HepG2 (cell line): ENCODE results near the gene MALT1. TPM values are rescaled to one million over a fixed set of nuclear protein-coding genes. Genes with fewer than 3 reads are reported as not detected.
A peak's percentile ranks its signal among the peaks of the same experiment; 100 is the strongest.

Experiments used
- DMAP1 ChIP-seq: IDR thresholded peaks from 2 replicates; pipeline ENCODE4 v1.6.1; 2016
- EEA1 ChIP-seq: sonication (generic); formaldehyde crosslinking; IDR thresholded peaks from 2 replicates; pipeline ENCODE4 v1.5.1; 2020; ENCODE audit warnings: mild to moderate bottlenecking, missing genetic modification reagents, borderline replicate concordance
- ELF3 ChIP-seq: IDR thresholded peaks from 2 replicates; pipeline ENCODE4 v1.6.1; 2016; ENCODE audit warnings: missing genetic modification reagents, missing compliant biosample characterization
- GABPB1 ChIP-seq: IDR thresholded peaks from 2 replicates; pipeline ENCODE4 v1.6.1; 2016; ENCODE audit warnings: mild to moderate bottlenecking, missing genetic modification reagents, moderate library complexity, missing compliant biosample characterization
- LRRFIP1 ChIP-seq: sonication (generic); formaldehyde crosslinking; conservative IDR thresholded peaks from 2 replicates; pipeline ENCODE4 v1.4.0; 2020; ENCODE audit warnings: missing genetic modification reagents
- MAFG ChIP-seq: sonication (generic); formaldehyde crosslinking; IDR thresholded peaks from 2 replicates; pipeline ENCODE4 v1.5.1; 2020; ENCODE audit warnings: mild to moderate bottlenecking, missing genetic modification reagents
- MTERF4 ChIP-seq: sonication (generic); formaldehyde crosslinking; IDR thresholded peaks from 2 replicates; pipeline ENCODE4 v1.8.0; 2023; ENCODE audit warnings: mild to moderate bottlenecking, missing genetic modification reagents
- NBN ChIP-seq: fragments of 450-650 bp; conservative IDR thresholded peaks from 2 replicates; pipeline ENCODE4 v1.6.1; 2017
- NR3C1 ChIP-seq: sonication (generic); formaldehyde crosslinking; IDR thresholded peaks from 2 replicates; pipeline ENCODE4 v1.4.0; 2020; ENCODE audit warnings: missing genetic modification reagents
- ONECUT2 ChIP-seq: sonication (generic); formaldehyde crosslinking; IDR thresholded peaks from 2 replicates; pipeline ENCODE4 v1.4.0; 2020; ENCODE audit warnings: missing genetic modification reagents
- PBX2 ChIP-seq: IDR thresholded peaks from 2 replicates; pipeline ENCODE4 v1.6.1; 2016; ENCODE audit warnings: control low read depth
- SALL2 ChIP-seq: sonication (generic); formaldehyde crosslinking; IDR thresholded peaks from 2 replicates; pipeline ENCODE4 v1.8.1; 2023; ENCODE audit warnings: mild to moderate bottlenecking, missing genetic modification reagents, inconsistent platforms
- SP140L ChIP-seq: sonication (generic); formaldehyde crosslinking; IDR thresholded peaks from 2 replicates; pipeline ENCODE4 v1.4.0; 2020; ENCODE audit warnings: missing genetic modification reagents, borderline replicate concordance
- SRY ChIP-seq: sonication (generic); formaldehyde crosslinking; IDR thresholded peaks from 2 replicates; pipeline ENCODE4 v1.8.0; 2022; ENCODE audit warnings: mild to moderate bottlenecking, missing genetic modification reagents
- ZBTB46 ChIP-seq: sonication (generic); formaldehyde crosslinking; IDR thresholded peaks from 2 replicates; pipeline ENCODE4 v1.4.0; 2020; ENCODE audit warnings: mild to moderate bottlenecking, missing genetic modification reagents, borderline replicate concordance
- ZEB1 ChIP-seq: IDR thresholded peaks from 2 replicates; pipeline ENCODE4 v1.6.1; 2012; ENCODE audit warnings: mild to moderate bottlenecking, low read depth, inconsistent platforms; ENCODE audit not compliant: insufficient replicate concordance
- ZNF160 ChIP-seq: sonication (generic); formaldehyde crosslinking; IDR thresholded peaks from 2 replicates; pipeline ENCODE4 v1.8.0; 2022; ENCODE audit warnings: mild to moderate bottlenecking, inconsistent platforms, missing genetic modification reagents
- ZNF263 ChIP-seq: sonication (generic); formaldehyde crosslinking; IDR thresholded peaks from 2 replicates; pipeline ENCODE4 v1.4.0; 2020; ENCODE audit warnings: missing genetic modification reagents
- ZNF530 ChIP-seq: sonication (generic); formaldehyde crosslinking; IDR thresholded peaks from 2 replicates; pipeline ENCODE4 v1.5.0; 2020; ENCODE audit warnings: low read depth, mild to moderate bottlenecking, missing genetic modification reagents
- ZNF768 ChIP-seq: sonication (generic); formaldehyde crosslinking; IDR thresholded peaks from 2 replicates; pipeline ENCODE4 v1.4.0; 2020; ENCODE audit warnings: missing genetic modification reagents
- ZNF776 ChIP-seq: sonication (generic); formaldehyde crosslinking; IDR thresholded peaks from 2 replicates; pipeline ENCODE4 v1.4.0; 2020; ENCODE audit warnings: mild to moderate bottlenecking, missing genetic modification reagents
- ZNF800 ChIP-seq: sonication (generic); formaldehyde crosslinking; IDR thresholded peaks from 2 replicates; pipeline ENCODE4 v1.4.0; 2020; ENCODE audit warnings: missing genetic modification reagents
- ZNF879 ChIP-seq: sonication (generic); formaldehyde crosslinking; IDR thresholded peaks from 2 replicates; pipeline ENCODE4 v1.8.1; 2023; ENCODE audit warnings: missing genetic modification reagents
- polyA plus RNA-seq, 8 experiments: library from polyadenylated mRNA; depleted of rRNA in 3 of 8; stranded (reverse) in 7 of 8; unstranded in 1 of 8; fragments of >200 nt; fragmentation: Illumina TruSeq in 4 of 8; extraction: Trizol in 4 of 8; gene quantifications; 2 replicates each; pipeline versions ENCODE4 v1.2.1 to v1.2.3, GENCODE V29; 2011 to 2016; ENCODE audit warnings: low read depth in 4 of 8, missing spikeins in 1 of 8, mixed read lengths in 1 of 8; ENCODE audit not compliant: insufficient read depth in 1 of 8
- total RNA-seq, 5 experiments: library from RNA; depleted of rRNA; stranded (reverse); fragments of >200 nt; fragmentation: Illumina TruSeq; extraction: Trizol; gene quantifications; 2 replicates each; pipeline ENCODE4 v1.2.3, GENCODE V29; 2016; ENCODE audit warnings: low read depth in 1 of 5

Gene MALT1
- total and polyA plus RNA-seq, 2 of the 13 experiments (the other 11 are each of a cell fraction or from before 2014, with no cell fraction given): 43.9 to 89.0 TPM

- TF ChIP-seq ZNF530 (CRISPR knock-in tag) (no peak), MAFG (no peak), PBX2 (CRISPR knock-in tag) (no peak), ZNF800 (CRISPR knock-in tag) (no peak), ZBTB46 (CRISPR knock-in tag) (no peak), ZNF768 (CRISPR knock-in tag) (peak; percentile 22; the same call in 1 of the 2 replicates), NR3C1 (CRISPR knock-in tag) (no peak), MTERF4 (CRISPR knock-in tag) (no peak), ZNF776 (CRISPR knock-in tag) (no peak), ZEB1 (no peak), NBN (no peak), LRRFIP1 (CRISPR knock-in tag) (no peak), SALL2 (no peak; the same call in 1 of the 2 replicates), ELF3 (CRISPR knock-in tag) (no peak), EEA1 (CRISPR knock-in tag) (no peak), ZNF263 (CRISPR knock-in tag) (peak; percentile 56; the same call in 1 of the 2 replicates), GABPB1 (no peak), ONECUT2 (CRISPR knock-in tag) (no peak), SRY (CRISPR knock-in tag) (no peak; the same call in 1 of the 2 replicates), SP140L (CRISPR knock-in tag) (no peak), ZNF160 (CRISPR knock-in tag) (no peak), DMAP1 (CRISPR knock-in tag) (no peak), ZNF879 (CRISPR knock-in tag) (no peak)
These were observed 633 bp downstream of the MALT1 start (continued) for GRCh38 chr18:58671632-58672564.
